ENCODE results near the gene RPUSD4.
A peak's percentile ranks its signal among the peaks of the same experiment; 100 is the strongest.

The RPUSD4 gene

GRCh38 chr11:126156814-126157213 is 54.6 kb downstream of the RPUSD4 start:
- DNase-seq (ENCODE audit: low read depth): peak; percentile 26

GRCh38 chr11:126155402-126156187 is 55.9 kb downstream of the RPUSD4 start:
- no peak for DNase-seq (ENCODE audit: low read depth)

- DNase-seq (ENCODE audit: low read depth): no peak
Measured at GRCh38 chr11:126154691-126155090, 56.8 kb downstream of the RPUSD4 start.

GRCh38 chr11:126153972-126154371 is 57.5 kb downstream of the RPUSD4 start:
- DNase-seq (ENCODE audit: low read depth): peak; percentile 88

GRCh38 chr11:126153006-126153405 is 58.4 kb downstream of the RPUSD4 start:
- DNase-seq (ENCODE audit: low read depth): no peak

GRCh38 chr11:126152586-126152985 is 58.9 kb downstream of the RPUSD4 start:
- peak; percentile 71 for DNase-seq (ENCODE audit: low read depth)

- no peak for DNase-seq (ENCODE audit: low read depth)
Measured at GRCh38 chr11:126152152-126152551, 59.3 kb downstream of the RPUSD4 start.

Measured in fibroblast of gingiva (primary cell).